Measurements from ENCODE around the gene TNFRSF12A.
"Not testable (repeated sequence)": the region's sequence is repeated elsewhere in the genome, so short reads cannot be mapped to it uniquely, and the experiment has no call there.

Gene TNFRSF12A

GRCh38 chr16:3069146-3069545 lies 49.0 kb downstream of the TNFRSF12A start:
- DNase-seq, result not testable (repeated sequence)

GRCh38 chr16:3070608-3071111 lies 50.5 kb downstream of the TNFRSF12A start:
- DNase-seq, result no peak

- no peak for DNase-seq
Observed at GRCh38 chr16:3071655-3072054, 51.5 kb downstream of the TNFRSF12A start.

All from stimulated activated CD4-positive, alpha-beta T cell treated with anti-CD3 and anti-CD28 coated beads, Interleukin-12 subunit alpha, Interleukin-12 subunit beta, amount 100 ng/mL, for 4 hours (primary cell).